Measurements from ENCODE around the gene MTA3. TPM values are rescaled to one million over a fixed set of nuclear protein-coding genes. Genes with fewer than 3 reads are reported as not detected.

The MTA3 gene
- total and polyA plus RNA-seq, 2 donors (not counting 3 experiments of a cell fraction or from before 2014, with no cell fraction given) = 36.3 to 53.3 TPM

- DNase-seq (ENCODE audit: low read depth, low spot score) (no peak), FAIRE-seq (no peak)
- TF ChIP-seq MAX (IDR thresholded peaks at IDR 0.05; ENCODE audit: insufficient read depth, insufficient read length) (no peak), FOS (IDR thresholded peaks at IDR 0.05; ENCODE audit: borderline replicate concordance, insufficient read depth, low read length) (no peak), JUN (IDR thresholded peaks at IDR 0.05; ENCODE audit: borderline replicate concordance, insufficient read depth, insufficient read length, low read depth) (no peak), CTCF (IDR thresholded peaks at IDR 0.05; ENCODE audit: extremely low read depth in 1 of 2, insufficient read depth in 1 of 2, low read depth in 1 of 2, low read length in 2 of 2) (no peak), POLR2AphosphoS5 (IDR thresholded peaks at IDR 0.05; ENCODE audit: insufficient read depth, low read depth, low read length) (no peak), EZH2 (IDR thresholded peaks at IDR 0.05; ENCODE audit: borderline replicate concordance, low read depth, low read length, severe bottlenecking) (no peak), MYC (IDR thresholded peaks at IDR 0.05; ENCODE audit: low read depth, low read length) (no peak), GATA2 (IDR thresholded peaks at IDR 0.05; ENCODE audit: insufficient read depth, insufficient read length, low read depth, low read length) (no peak), POLR2A (IDR thresholded peaks at IDR 0.05; ENCODE audit: low read depth, low read length) (no peak)
- dilution Hi-C loops (cut with MboI; ENCODE audit: extremely low pct_ligation_motif_present, low sequenced_read_pairs) = no loop called here
- H3K4me2 ChIP-seq (ENCODE audit: insufficient read depth, low read length) = no peak overlapping the region
- H4K20me1 ChIP-seq (replicated peaks; ENCODE audit: control insufficient read depth, extremely low read depth, insufficient read depth, low read length) = no peaks in the 10 kb centered on the region
- no peaks in the 10 kb centered on the region for H3K36me3 ChIP-seq (ENCODE audit: control insufficient read depth in 2 of 2, extremely low read depth in 1 of 2, insufficient read depth in 2 of 2, low read length in 2 of 2)
- no peaks in the 10 kb centered on the region for H3K27me3 ChIP-seq (ENCODE audit: control insufficient read depth in 2 of 2, insufficient read depth in 2 of 2, low read length in 2 of 2)
- H3K79me2 ChIP-seq (ENCODE audit: control insufficient read depth, insufficient read depth, low read length) = no peaks in the 10 kb centered on the region
- no peak overlapping the region for H3K9ac ChIP-seq (replicated peaks; ENCODE audit: extremely low read depth, insufficient read depth, low read length)
- H2AFZ ChIP-seq (ENCODE audit: low read depth, low read length) = no peak overlapping the region
- ChIA-PET CTCF (interaction anchor here (1.2 to 1.8 kb wide), 2 partner anchors 12 to 259 kb away, joined by 4 to 6 read pairs; no protein-coding TSS in a partner anchor), POLR2A (no interaction called here)
- intact Hi-C loops (cut with micrococcal nuclease) = loop anchor here (1.0 kb wide), 1 partner anchor 274 kb away; no protein-coding TSS in a partner anchor
- no peaks in the 10 kb centered on the region for H3K4me1 ChIP-seq (ENCODE audit: control insufficient read depth, extremely low read depth, insufficient read depth, low read length)
- no peaks in the 10 kb centered on the region for H3K9me3 ChIP-seq (replicated peaks; ENCODE audit: control insufficient read depth, insufficient read depth, low read length)
- no peak overlapping the region for H3K27ac ChIP-seq (ENCODE audit: insufficient read depth, low read depth, low read length)
- H3K4me3 ChIP-seq (replicated peaks in 1 of 3; ENCODE audit: insufficient read depth in 1 of 3, low read depth in 1 of 3, low read length in 3 of 3) = no peak overlapping the region
- H3K9me1 ChIP-seq (replicated peaks; ENCODE audit: control insufficient read depth, extremely low read depth, insufficient read depth, low read length) = no peaks in the 10 kb centered on the region
- no TSS peak for BruUV-seq (replicated peaks)
These were observed 201.3 kb downstream of the MTA3 start for GRCh38 chr2:42769583-42770287.

Measured in endothelial cell of umbilical vein (primary cell).